ENCODE data around the gene EOLA2. TPM values are rescaled to one million over a fixed set of nuclear protein-coding genes. Genes with fewer than 3 reads are reported as not detected.
"Not testable (repeated sequence)": the region's sequence is repeated elsewhere in the genome, so short reads cannot be mapped to it uniquely, and the experiment has no call there.

Gene EOLA2
- total RNA-seq, 1 donor from 2014 or later, result 29.3 TPM

GRCh38 chrX:149933547-149933946 is 4.7 kb downstream of the EOLA2 start:
- not testable (repeated sequence) for DNase-seq (ENCODE audit: low read depth, low spot score)

- DNase-seq (ENCODE audit: low read depth, low spot score), result not testable (repeated sequence)
Measured at GRCh38 chrX:149932970-149933369, 5.3 kb downstream of the EOLA2 start.

GRCh38 chrX:149932150-149932549 is 6.1 kb downstream of the EOLA2 start:
- DNase-seq (ENCODE audit: low read depth, low spot score), result not testable (repeated sequence)

GRCh38 chrX:149931355-149931754 is 6.9 kb downstream of the EOLA2 start:
- DNase-seq (ENCODE audit: low read depth, low spot score), result not testable (repeated sequence)

- not testable (repeated sequence) for DNase-seq (ENCODE audit: low read depth, low spot score)
Measured at GRCh38 chrX:149929400-149929799, 8.9 kb downstream of the EOLA2 start, which contains the start of gene HSFX4. Gene HSFX4 (plus strand): TSS chrX:149929573. CDS start chrX:149929645, 72 bp downstream.

- DNase-seq (ENCODE audit: low read depth, low spot score), result not testable (repeated sequence)
Measured at GRCh38 chrX:149928635-149929034, 9.7 kb downstream of the EOLA2 start.

- not testable (repeated sequence) for DNase-seq (ENCODE audit: low read depth, low spot score)
Measured at GRCh38 chrX:149927964-149928258, 10.4 kb downstream of the EOLA2 start.

GRCh38 chrX:149927245-149927963 is 10.9 kb downstream of the EOLA2 start:
- not testable (repeated sequence) for DNase-seq (ENCODE audit: low read depth, low spot score)

- DNase-seq (ENCODE audit: low read depth, low spot score), result not testable (repeated sequence)
Measured at GRCh38 chrX:149924434-149924833, 13.9 kb downstream of the EOLA2 start.

GRCh38 chrX:149923836-149924235 is 14.5 kb downstream of the EOLA2 start:
- not testable (repeated sequence) for DNase-seq (ENCODE audit: low read depth, low spot score)

GRCh38 chrX:149916745-149917392 is 21.4 kb downstream of the EOLA2 start:
- no peak for DNase-seq (ENCODE audit: low read depth, low spot score)

- DNase-seq (ENCODE audit: low read depth, low spot score), result no peak
Measured at GRCh38 chrX:149910178-149910695, 28.1 kb downstream of the EOLA2 start.

- DNase-seq (ENCODE audit: low read depth, low spot score), result no peak
Measured at GRCh38 chrX:149909324-149910177, 28.7 kb downstream of the EOLA2 start.

GRCh38 chrX:149908727-149909126 is 29.6 kb downstream of the EOLA2 start:
- no peak for DNase-seq (ENCODE audit: low read depth, low spot score)

- DNase-seq (ENCODE audit: low read depth, low spot score), result no peak
Measured at GRCh38 chrX:149908308-149908707, 30.0 kb downstream of the EOLA2 start.

- no peak for DNase-seq (ENCODE audit: low read depth, low spot score)
Measured at GRCh38 chrX:149903889-149904748, 34.2 kb downstream of the EOLA2 start.

- DNase-seq (ENCODE audit: low read depth, low spot score), result no peak
Measured at GRCh38 chrX:149898554-149898953, 39.7 kb downstream of the EOLA2 start.

- not testable (repeated sequence) for DNase-seq (ENCODE audit: low read depth, low spot score)
Measured at GRCh38 chrX:149890828-149891227, 47.5 kb downstream of the EOLA2 start.
